IMR-90 (cell line): ENCODE results near the gene CD7. TPM values are rescaled to one million over a fixed set of nuclear protein-coding genes. Genes with fewer than 3 reads are reported as not detected.
A peak's percentile ranks its signal among the peaks of the same experiment; 100 is the strongest.

Experiments used
- ATAC-seq: fragments of 200-7000 bp; cut with Tn5 transposase; 2 replicates; pipeline ENCODE4 v1.9.1; 2020; ENCODE audit warnings: low read depth, mild to moderate bottlenecking, moderate library complexity
- BruUV-seq: library from RNA; stranded (reverse); fragments of 400-500 nt; replicated peaks from 2 replicates; lab custom pipeline; 2021; lab: Mats Ljungman, UMichigan
- CTCF ChIA-PET: fragments of 300-600 bp; formaldehyde crosslinking; extraction: SDS; loops from one replicate; lab custom pipeline; 2021; ENCODE audit warnings: antibody characterized with exemption; lab: Yijun Ruan, JAX
- POLR2A ChIA-PET: fragments of 300-600 bp; sonication (Branson Sonifier 250); formaldehyde crosslinking; loops from one replicate; lab custom pipeline; 2022; ENCODE audit warnings: antibody characterized with exemption; ENCODE audit not compliant: unreplicated experiment; lab: Charles Lee
- DNase-seq: peaks from one replicate; pipeline ENCODE4 v3.0.0; 2013
- H2AFZ ChIP-seq: replicated peaks from 2 replicates; pipeline ENCODE3; 2013; ENCODE audit warnings: low read length, mild to moderate bottlenecking; ENCODE audit not compliant: poor library complexity
- H2AK5ac ChIP-seq: 2 replicates; pipeline ENCODE4 v1.6.1; 2013; ENCODE audit warnings: low read depth, low read length, inconsistent platforms
- H2AK9ac ChIP-seq: replicated peaks from 2 replicates; pipeline ENCODE3; 2013; ENCODE audit warnings: mild to moderate bottlenecking, low read depth, low read length, moderate library complexity; ENCODE audit not compliant: poor library complexity
- H2BK120ac ChIP-seq: 2 replicates; pipeline ENCODE4 v1.6.1; 2013; ENCODE audit warnings: low read depth, low read length, inconsistent platforms
- H2BK15ac ChIP-seq: 3 replicates; pipeline ENCODE4 v1.6.1; 2013; ENCODE audit warnings: low read depth, low read length, inconsistent platforms
- H2BK20ac ChIP-seq: 2 replicates; pipeline ENCODE4 v1.6.1; 2013; ENCODE audit warnings: low read depth, mild to moderate bottlenecking, inconsistent platforms, low read length, moderate library complexity
- H2BK5ac ChIP-seq: 2 replicates; pipeline ENCODE4 v1.6.1; 2013; ENCODE audit warnings: mild to moderate bottlenecking, low read depth, low read length, inconsistent platforms; ENCODE audit not compliant: poor library complexity, severe bottlenecking
- H3K14ac ChIP-seq: replicated peaks from 2 replicates; pipeline ENCODE4 v1.6.1; 2013; ENCODE audit warnings: low read depth, low read length, inconsistent platforms
- H3K18ac ChIP-seq: 2 replicates; pipeline ENCODE4 v1.6.1; 2013; ENCODE audit warnings: low read depth, low read length, control low read depth
- H3K23ac ChIP-seq: 2 replicates; pipeline ENCODE4 v1.6.1; 2013; ENCODE audit warnings: low read depth, low read length, inconsistent platforms
- H3K27ac ChIP-seq: 2 replicates; pipeline ENCODE4 v1.5.1; 2013; ENCODE audit warnings: mild to moderate bottlenecking, control low read depth, low read length; ENCODE audit not compliant: insufficient read depth
- H3K27me3 ChIP-seq: 2 replicates; pipeline ENCODE4 v1.6.1; 2013; ENCODE audit warnings: low read length; ENCODE audit not compliant: control insufficient read depth, insufficient read depth
- H3K36me3 ChIP-seq: 2 replicates; pipeline ENCODE4 v1.6.1; 2013; ENCODE audit warnings: low read length, mixed read lengths; ENCODE audit not compliant: control insufficient read depth, insufficient read depth
- H3K4ac ChIP-seq: 2 replicates; pipeline ENCODE4 v1.6.1; 2013; ENCODE audit warnings: low read depth, low read length, inconsistent platforms
- H3K4me1 ChIP-seq: 2 replicates; pipeline ENCODE4 v1.6.1; 2013; ENCODE audit warnings: low read length, mixed read lengths; ENCODE audit not compliant: control insufficient read depth, insufficient read depth
- H3K4me2 ChIP-seq: 2 replicates; pipeline ENCODE4 v1.6.1; 2013; ENCODE audit warnings: low read depth, mild to moderate bottlenecking, control low read depth, low read length, moderate library complexity
- H3K4me3 ChIP-seq: 2 replicates; pipeline ENCODE4 v1.5.1; 2013; ENCODE audit warnings: low read depth, mild to moderate bottlenecking, control low read depth, low read length, moderate library complexity; ENCODE audit not compliant: insufficient read depth
- H3K56ac ChIP-seq: 2 replicates; pipeline ENCODE4 v1.6.1; 2013; ENCODE audit warnings: low read length, inconsistent platforms; ENCODE audit not compliant: insufficient read depth; ENCODE audit errors: extremely low read depth
- H3K79me1 ChIP-seq, 2 experiments: 2 replicates each; pipeline ENCODE4 v1.6.1; 2013; ENCODE audit warnings: low read length in 2 of 2, inconsistent platforms in 1 of 2, low read depth in 1 of 2
- H3K9ac ChIP-seq: 2 replicates; pipeline ENCODE4 v1.6.1; 2013; ENCODE audit warnings: low read depth, low read length, control low read depth
- H3K9me1 ChIP-seq: 2 replicates; pipeline ENCODE4 v1.6.1; 2013; ENCODE audit warnings: low read length, inconsistent platforms; ENCODE audit not compliant: insufficient read depth
- H3K9me3 ChIP-seq: 2 replicates; pipeline ENCODE4 v1.6.1; 2013; ENCODE audit warnings: low read length; ENCODE audit not compliant: control insufficient read depth, insufficient read depth
- H4K20me1 ChIP-seq: 2 replicates; pipeline ENCODE4 v1.6.1; 2013; ENCODE audit warnings: low read length, inconsistent platforms; ENCODE audit not compliant: insufficient read depth
- H4K5ac ChIP-seq: 2 replicates; pipeline ENCODE4 v1.6.1; 2013; ENCODE audit warnings: mild to moderate bottlenecking, low read depth, low read length, control low read depth
- H4K8ac ChIP-seq, 2 experiments: 2 replicates each; pipeline ENCODE4 v1.6.1; 2013; ENCODE audit warnings: low read depth in 2 of 2, low read length in 2 of 2, control low read depth in 1 of 2, inconsistent platforms in 1 of 2
- H4K91ac ChIP-seq: 2 replicates; pipeline ENCODE4 v1.6.1; 2013; ENCODE audit warnings: low read depth, low read length, inconsistent platforms; ENCODE audit not compliant: insufficient read depth
- BHLHE40 ChIP-seq: fragments of 150-350 bp; IDR thresholded peaks from 2 replicates; pipeline ENCODE4 v1.6.1; 2016; ENCODE audit warnings: mild to moderate bottlenecking, low read depth, low read length
- FOS ChIP-seq: fragments of 150-350 bp; IDR thresholded peaks from 2 replicates; pipeline ENCODE4 v1.6.1; 2016; ENCODE audit warnings: low read depth, low read length
- MAFK ChIP-seq: IDR thresholded peaks from 2 replicates; pipeline ENCODE4 v1.6.1; 2012; ENCODE audit warnings: low read depth, low read length, improper control_type of control experiment
- MAZ ChIP-seq: IDR thresholded peaks from 2 replicates; pipeline ENCODE4 v1.6.1; 2012; ENCODE audit warnings: low read depth, mild to moderate bottlenecking, low read length, improper control_type of control experiment, moderate library complexity, borderline replicate concordance
- MXI1 ChIP-seq: IDR thresholded peaks from 2 replicates; pipeline ENCODE4 v1.6.1; 2012; ENCODE audit warnings: low read depth, mild to moderate bottlenecking, low read length, moderate library complexity, borderline replicate concordance
- NFE2L2 ChIP-seq: fragments of 150-350 bp; IDR thresholded peaks from 2 replicates; pipeline ENCODE4 v1.6.1; 2016; ENCODE audit warnings: low read depth, mild to moderate bottlenecking, low read length
- RAD21 ChIP-seq: IDR thresholded peaks from 2 replicates; pipeline ENCODE4 v1.6.1; 2012; ENCODE audit warnings: low read length, improper control_type of control experiment
- RCOR1 ChIP-seq: IDR thresholded peaks from 2 replicates; pipeline ENCODE4 v1.6.1; 2012; ENCODE audit warnings: mild to moderate bottlenecking, low read length, improper control_type of control experiment; ENCODE audit not compliant: insufficient replicate concordance
- RFX5 ChIP-seq: IDR thresholded peaks from 2 replicates; pipeline ENCODE4 v1.8.0; 2012; ENCODE audit warnings: low read depth, mild to moderate bottlenecking, low read length, moderate library complexity
- SMC3 ChIP-seq: fragments of 150-350 bp; IDR thresholded peaks from 2 replicates; pipeline ENCODE4 v1.6.1; 2016; ENCODE audit warnings: low read depth, mild to moderate bottlenecking, antibody characterized with exemption, low read length, moderate library complexity
- WGBS, 2 experiments: methylation state at CpG; one replicate each; pipeline versions ENCODE4 v1.1.5 to v1.1.7; 2013; ENCODE audit warnings: missing lambda C conversion rate in 2 of 2; ENCODE audit not compliant: insufficient read length in 1 of 2; ENCODE audit errors: extremely low coverage in 2 of 2; 5-methylcytosine and 5-hydroxymethylcytosine counted together
- dilution Hi-C: fragments of 300-500 bp; cut with HindIII; formaldehyde crosslinking; loops from one replicate; pipeline ENCODE4 v1.14.3; 2018; ENCODE audit warnings: low sequenced_read_pairs; ENCODE audit not compliant: unreplicated experiment
- in situ Hi-C: fragments of 300-500 bp; cut with MboI; formaldehyde crosslinking; loops from 3 replicates; pipeline ENCODE4 v1.14.3; 2019; ENCODE audit warnings: low sequenced_read_pairs, inconsistent platforms, mixed read lengths
- intact Hi-C: fragments of 100-400 bp; cut with micrococcal nuclease; formaldehyde crosslinking; loops from 2 replicates; pipeline ENCODE4 v1.10.0; 2022
- polyA plus RNA-seq, 3 experiments: library from polyadenylated mRNA; depleted of rRNA; stranded (reverse); fragments of >200 nt; gene quantifications; 2 replicates each; pipeline ENCODE4 v1.2.3, GENCODE V29; 2012; ENCODE audit warnings: low replicate concordance in 1 of 3
- total RNA-seq: library from RNA; depleted of rRNA; stranded (reverse); fragments of >200 nt; gene quantifications from 2 replicates; pipeline ENCODE4 v1.2.3, GENCODE V29; 2012
- TF ChIP-seq, protein P1 (sequence below): fragments of 150-350 bp; IDR thresholded peaks from 2 replicates; pipeline ENCODE4 v1.6.1; 2017; ENCODE audit warnings: mild to moderate bottlenecking, antibody characterized with exemption, low read length, low read depth
- TF ChIP-seq, protein P2 (sequence below): conservative IDR thresholded peaks from 2 replicates; pipeline ENCODE4 v1.5.1; 2012; ENCODE audit warnings: mild to moderate bottlenecking, low read depth, low read length, improper control_type of control experiment
- TF ChIP-seq, protein P3 (sequence below): fragments of 150-350 bp; IDR thresholded peaks from 2 replicates; pipeline ENCODE4 v1.6.1; 2016; ENCODE audit warnings: low read depth, mild to moderate bottlenecking, low read length, moderate library complexity, borderline replicate concordance

The CD7 gene
- total and polyA plus RNA-seq, 2 of the 4 experiments (the other 2 are of a cell fraction) = not detected

DNA sequence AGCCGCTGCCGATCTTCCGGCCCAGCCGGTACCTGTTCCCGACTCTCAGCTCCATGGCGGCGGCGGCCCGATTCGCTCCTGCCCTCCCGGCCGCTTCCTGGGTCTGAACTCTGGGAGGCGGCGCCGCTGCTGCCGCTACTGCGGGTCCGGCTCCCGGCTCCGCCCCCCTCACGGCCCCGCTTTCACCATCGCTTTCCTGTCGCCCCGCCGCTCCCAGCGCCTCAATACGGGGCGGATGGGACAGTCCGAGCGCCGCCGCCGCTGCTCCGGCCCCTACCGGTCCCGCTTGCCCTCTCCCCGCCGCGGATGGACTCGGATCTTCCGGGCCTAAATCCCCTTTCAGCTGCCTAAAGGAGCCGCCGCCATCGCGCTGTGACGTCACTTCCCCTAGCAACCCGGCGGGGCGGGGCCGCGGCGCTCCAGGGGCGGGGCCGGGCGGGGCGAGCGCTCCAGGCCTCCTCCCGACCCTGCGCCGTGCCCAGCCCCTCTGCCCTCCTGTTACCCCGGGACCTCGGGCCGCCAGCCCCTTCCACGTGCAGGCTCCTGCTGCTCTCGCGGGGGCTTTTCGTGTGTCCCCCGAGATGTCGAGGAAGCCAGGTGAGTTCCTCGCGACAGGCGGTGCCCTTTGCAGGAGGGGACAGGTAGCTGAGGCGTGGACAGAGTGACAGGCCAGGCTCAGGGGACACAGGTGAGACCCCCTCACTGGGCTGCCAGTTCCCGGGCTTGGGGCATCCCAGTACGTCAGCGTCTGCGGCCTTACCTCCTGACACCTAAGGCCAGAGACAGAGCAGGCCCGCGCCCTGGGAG, 43.9 kb downstream of the CD7 start, which contains the start of gene CSNK1D:
Gene CSNK1D (minus strand): TSS at position 374 of the 807 bp plus-strand sequence. CDS start 319 bp downstream, at position 55.
- no peak within 1 kb of the TSS; the same call in 1 of the 2 replicates for H3K56ac ChIP-seq
- H3K9me3 ChIP-seq = no peaks in the 10 kb centered on the region
- H3K36me3 ChIP-seq = peaks cover 24% of the 10 kb centered on the region
- peak within 1 kb of the TSS; percentile 96 for H3K27ac ChIP-seq
- peak within 1 kb of the TSS; percentile 93 for H3K4ac ChIP-seq
- intact Hi-C loops (no loop called here), in situ Hi-C loops (no loop called here), dilution Hi-C loops (no loop called here)
- peak within 1 kb of the TSS; percentile 93 for H3K14ac ChIP-seq
- H3K18ac ChIP-seq = peak within 1 kb of the TSS; percentile 77
- ChIA-PET POLR2A (interaction anchor here (0.9 to 1.5 kb wide), 2 partner anchors 19 to 22 kb away, joined by 3 to 4 read pairs; no protein-coding TSS in a partner anchor), CTCF (no interaction called here)
- H3K27me3 ChIP-seq = no peaks in the 10 kb centered on the region
- peak; percentile 74 for DNase-seq
- H3K9ac ChIP-seq = peak within 1 kb of the TSS; percentile 96
- H3K4me1 ChIP-seq = peaks cover 24% of the 10 kb centered on the region
- peak within 1 kb of the TSS; percentile 84 for H4K91ac ChIP-seq
- H2AFZ ChIP-seq = peak within 1 kb of the TSS; percentile 98
- 0% methylated on average over 30 of the region's 80 CpGs; no CpG with 5 or more reads in 1 of the 2 experiments for WGBS, 2 experiments
- peaks cover 4 to 41% of the 10 kb centered on the region in 2 experiments for H3K79me1 ChIP-seq
- peak within 1 kb of the TSS; percentile 99 for H3K4me2 ChIP-seq
- H2AK9ac ChIP-seq = peak within 1 kb of the TSS; percentile 98
- H4K8ac ChIP-seq = peak within 1 kb of the TSS; percentile 85 to 95
- ATAC-seq = peak; percentile 93
- peak within 1 kb of the TSS; percentile 34; the same call in 1 of the 3 replicates for H2BK15ac ChIP-seq
- peak within 1 kb of the TSS; percentile 77 for H3K23ac ChIP-seq
- BruUV-seq = no TSS peak
- H2BK120ac ChIP-seq = peak within 1 kb of the TSS; percentile 60
- H2BK20ac ChIP-seq = no peak within 1 kb of the TSS
- peak within 1 kb of the TSS; percentile 89 for H4K5ac ChIP-seq
- peaks cover 42% of the 10 kb centered on the region for H4K20me1 ChIP-seq
- H3K9me1 ChIP-seq = peaks cover 24% of the 10 kb centered on the region
- peak within 1 kb of the TSS; percentile 99 for H3K4me3 ChIP-seq
- H2AK5ac ChIP-seq = peak within 1 kb of the TSS; percentile 89
- H2BK5ac ChIP-seq = peak within 1 kb of the TSS; percentile 100
- TF ChIP-seq RCOR1 (no peak), MAFK (no peak), RFX5 (peak; percentile 64; the same call in 1 of the 2 replicates), BHLHE40 (no peak), SMC3 (no peak), MAZ (peak; percentile 81; the same call in 1 of the 2 replicates), FOS (0 out of 2 replicates have a peak, but pooled peaks have one; percentile 2), MXI1 (0 out of 2 replicates have a peak, but pooled peaks have one; percentile 46), NFE2L2 (no peak), RAD21 (no peak)
- TF ChIP-seq, protein P1, sequence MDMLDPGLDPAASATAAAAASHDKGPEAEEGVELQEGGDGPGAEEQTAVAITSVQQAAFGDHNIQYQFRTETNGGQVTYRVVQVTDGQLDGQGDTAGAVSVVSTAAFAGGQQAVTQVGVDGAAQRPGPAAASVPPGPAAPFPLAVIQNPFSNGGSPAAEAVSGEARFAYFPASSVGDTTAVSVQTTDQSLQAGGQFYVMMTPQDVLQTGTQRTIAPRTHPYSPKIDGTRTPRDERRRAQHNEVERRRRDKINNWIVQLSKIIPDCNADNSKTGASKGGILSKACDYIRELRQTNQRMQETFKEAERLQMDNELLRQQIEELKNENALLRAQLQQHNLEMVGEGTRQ = no peak
- TF ChIP-seq, protein P2, sequence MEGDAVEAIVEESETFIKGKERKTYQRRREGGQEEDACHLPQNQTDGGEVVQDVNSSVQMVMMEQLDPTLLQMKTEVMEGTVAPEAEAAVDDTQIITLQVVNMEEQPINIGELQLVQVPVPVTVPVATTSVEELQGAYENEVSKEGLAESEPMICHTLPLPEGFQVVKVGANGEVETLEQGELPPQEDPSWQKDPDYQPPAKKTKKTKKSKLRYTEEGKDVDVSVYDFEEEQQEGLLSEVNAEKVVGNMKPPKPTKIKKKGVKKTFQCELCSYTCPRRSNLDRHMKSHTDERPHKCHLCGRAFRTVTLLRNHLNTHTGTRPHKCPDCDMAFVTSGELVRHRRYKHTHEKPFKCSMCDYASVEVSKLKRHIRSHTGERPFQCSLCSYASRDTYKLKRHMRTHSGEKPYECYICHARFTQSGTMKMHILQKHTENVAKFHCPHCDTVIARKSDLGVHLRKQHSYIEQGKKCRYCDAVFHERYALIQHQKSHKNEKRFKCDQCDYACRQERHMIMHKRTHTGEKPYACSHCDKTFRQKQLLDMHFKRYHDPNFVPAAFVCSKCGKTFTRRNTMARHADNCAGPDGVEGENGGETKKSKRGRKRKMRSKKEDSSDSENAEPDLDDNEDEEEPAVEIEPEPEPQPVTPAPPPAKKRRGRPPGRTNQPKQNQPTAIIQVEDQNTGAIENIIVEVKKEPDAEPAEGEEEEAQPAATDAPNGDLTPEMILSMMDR = no peak
- TF ChIP-seq, protein P3, sequence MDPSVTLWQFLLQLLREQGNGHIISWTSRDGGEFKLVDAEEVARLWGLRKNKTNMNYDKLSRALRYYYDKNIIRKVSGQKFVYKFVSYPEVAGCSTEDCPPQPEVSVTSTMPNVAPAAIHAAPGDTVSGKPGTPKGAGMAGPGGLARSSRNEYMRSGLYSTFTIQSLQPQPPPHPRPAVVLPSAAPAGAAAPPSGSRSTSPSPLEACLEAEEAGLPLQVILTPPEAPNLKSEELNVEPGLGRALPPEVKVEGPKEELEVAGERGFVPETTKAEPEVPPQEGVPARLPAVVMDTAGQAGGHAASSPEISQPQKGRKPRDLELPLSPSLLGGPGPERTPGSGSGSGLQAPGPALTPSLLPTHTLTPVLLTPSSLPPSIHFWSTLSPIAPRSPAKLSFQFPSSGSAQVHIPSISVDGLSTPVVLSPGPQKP = no peak
